SU-DHL-6 (cell line): ENCODE data around the gene SMPDL3A.

Experiments
- EZH2phosphoT487 ChIP-seq: fragments of 200-600 bp; sonication (generic), shearing (Covaris generic); conservative IDR thresholded peaks from 2 replicates; pipeline ENCODE4 v1.6.1; 2018; ENCODE audit warnings: mild to moderate bottlenecking, antibody characterized with exemption, low read length, moderate library complexity, mixed read lengths
- TF ChIP-seq, protein P1 (sequence below): fragments of 200-600 bp; sonication (generic); IDR thresholded peaks from one replicate; pipeline ENCODE4 v1.5.1; 2017; ENCODE audit warnings: antibody characterized with exemption, mild to moderate bottlenecking, low read length, moderate library complexity; ENCODE audit not compliant: insufficient read depth, poor library complexity, severe bottlenecking

GRCh38 chr6:122751326-122751725, 37.7 kb upstream of the SMPDL3A start:
- TF ChIP-seq, protein P1, sequence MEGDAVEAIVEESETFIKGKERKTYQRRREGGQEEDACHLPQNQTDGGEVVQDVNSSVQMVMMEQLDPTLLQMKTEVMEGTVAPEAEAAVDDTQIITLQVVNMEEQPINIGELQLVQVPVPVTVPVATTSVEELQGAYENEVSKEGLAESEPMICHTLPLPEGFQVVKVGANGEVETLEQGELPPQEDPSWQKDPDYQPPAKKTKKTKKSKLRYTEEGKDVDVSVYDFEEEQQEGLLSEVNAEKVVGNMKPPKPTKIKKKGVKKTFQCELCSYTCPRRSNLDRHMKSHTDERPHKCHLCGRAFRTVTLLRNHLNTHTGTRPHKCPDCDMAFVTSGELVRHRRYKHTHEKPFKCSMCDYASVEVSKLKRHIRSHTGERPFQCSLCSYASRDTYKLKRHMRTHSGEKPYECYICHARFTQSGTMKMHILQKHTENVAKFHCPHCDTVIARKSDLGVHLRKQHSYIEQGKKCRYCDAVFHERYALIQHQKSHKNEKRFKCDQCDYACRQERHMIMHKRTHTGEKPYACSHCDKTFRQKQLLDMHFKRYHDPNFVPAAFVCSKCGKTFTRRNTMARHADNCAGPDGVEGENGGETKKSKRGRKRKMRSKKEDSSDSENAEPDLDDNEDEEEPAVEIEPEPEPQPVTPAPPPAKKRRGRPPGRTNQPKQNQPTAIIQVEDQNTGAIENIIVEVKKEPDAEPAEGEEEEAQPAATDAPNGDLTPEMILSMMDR = no peak
- no peak for TF ChIP-seq EZH2phosphoT487
